ENCODE data around the gene GRM4.

GRM4 gene

GRCh38 chr6:34082864-34083626, 62.8 kb downstream of the GRM4 start:
- no peak for DNase-seq (ENCODE audit: low spot score)

DNA sequence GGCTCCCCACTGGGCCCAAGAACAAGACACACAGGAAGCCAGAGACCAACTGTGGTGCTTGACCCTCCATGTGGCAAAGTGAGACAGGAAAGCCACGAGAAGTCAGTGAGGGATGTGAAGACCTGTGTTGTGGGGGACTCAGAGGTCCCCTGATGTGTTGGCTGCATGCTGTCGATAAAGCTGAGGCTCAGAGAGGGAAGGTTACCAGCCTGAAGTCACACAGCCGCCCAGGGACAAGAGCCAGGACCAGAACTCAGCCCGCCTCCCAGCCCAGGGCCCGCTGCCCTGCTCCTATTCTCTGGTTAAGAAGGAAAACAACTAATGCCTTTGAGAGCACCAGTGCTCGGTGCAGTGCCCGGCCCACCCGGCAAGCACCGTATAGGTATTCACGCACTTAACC, 63.5 kb downstream of the GRM4 start:
- no peak for DNase-seq (ENCODE audit: low spot score)

DNA sequence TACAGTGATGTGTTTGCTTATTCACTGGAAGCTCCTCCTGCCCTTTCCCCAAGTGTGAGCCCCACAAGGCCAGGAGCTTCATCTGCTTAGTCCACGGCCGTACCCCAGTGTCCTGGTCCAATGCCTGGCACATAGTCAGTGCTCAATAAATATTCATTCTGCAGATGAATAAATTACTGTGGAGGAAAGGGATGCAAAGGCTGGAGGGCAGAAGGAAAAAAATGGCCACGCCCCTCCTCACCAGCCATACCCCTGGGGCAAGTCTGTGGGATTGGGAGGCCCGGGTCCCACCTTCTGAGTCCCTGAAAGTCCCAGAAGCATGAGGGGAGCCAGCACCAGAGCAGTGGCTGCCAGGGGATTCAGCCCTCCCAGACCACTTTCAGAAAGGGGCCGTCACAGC, 65.5 kb downstream of the GRM4 start:
- no peak for DNase-seq (ENCODE audit: low spot score)

GRCh38 chr6:34079899-34080298, 66.0 kb downstream of the GRM4 start:
- no peak for DNase-seq (ENCODE audit: low spot score)

GRCh38 chr6:34075906-34076305, 70.0 kb downstream of the GRM4 start:
- no peak for DNase-seq (ENCODE audit: low spot score)

DNA sequence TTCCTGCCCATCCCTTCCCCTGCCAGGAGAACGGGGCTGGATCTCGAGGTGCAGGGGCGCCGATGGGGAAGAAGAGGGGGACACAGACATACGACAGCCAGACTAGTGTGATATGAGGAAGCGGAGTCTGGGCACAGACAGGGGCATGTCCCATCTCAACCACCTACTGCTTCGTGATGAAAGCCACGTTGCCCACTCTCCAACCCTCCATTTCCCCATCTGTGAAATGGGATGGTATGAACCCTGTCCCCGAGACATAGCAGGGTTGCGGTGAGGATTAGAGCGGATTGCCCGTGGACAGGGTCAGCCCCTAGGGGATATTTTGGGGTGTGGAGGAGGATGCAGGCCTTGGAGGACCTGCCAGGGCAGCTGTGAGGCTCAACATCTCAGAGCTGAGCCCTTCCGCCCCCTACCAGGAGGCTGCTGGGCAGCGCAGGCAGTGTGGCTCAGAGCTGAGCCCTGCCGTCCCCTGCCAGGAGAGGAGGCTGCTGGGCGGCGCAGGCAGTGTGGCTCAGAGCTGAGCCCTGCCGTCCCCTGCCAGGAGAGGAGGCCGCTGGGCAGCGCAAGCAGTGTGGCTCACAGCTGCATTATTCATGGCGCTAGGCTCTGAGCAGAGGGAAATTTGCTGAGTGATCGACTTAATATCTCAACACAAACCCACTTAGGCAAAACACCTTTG, 71.7 kb downstream of the GRM4 start:
- no peak for DNase-seq (ENCODE audit: low spot score)

GRCh38 chr6:34073540-34073939, 72.3 kb downstream of the GRM4 start:
- DNase-seq (ENCODE audit: low spot score), result no peak

DNA sequence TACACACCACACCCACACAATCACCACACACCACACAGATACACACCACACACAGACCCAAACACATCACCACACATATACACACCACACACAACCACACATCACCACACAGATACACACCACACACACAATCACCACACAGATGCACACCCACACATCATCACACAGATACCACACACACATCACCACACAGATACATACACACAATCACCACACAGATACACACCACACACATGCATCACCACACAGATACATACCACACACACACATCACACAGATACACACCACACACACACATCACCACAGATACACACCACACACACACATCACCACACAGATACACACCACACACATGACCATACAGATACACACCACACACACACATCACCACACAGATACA, 73.2 kb downstream of the GRM4 start:
- no peak for DNase-seq (ENCODE audit: low spot score)

DNA sequence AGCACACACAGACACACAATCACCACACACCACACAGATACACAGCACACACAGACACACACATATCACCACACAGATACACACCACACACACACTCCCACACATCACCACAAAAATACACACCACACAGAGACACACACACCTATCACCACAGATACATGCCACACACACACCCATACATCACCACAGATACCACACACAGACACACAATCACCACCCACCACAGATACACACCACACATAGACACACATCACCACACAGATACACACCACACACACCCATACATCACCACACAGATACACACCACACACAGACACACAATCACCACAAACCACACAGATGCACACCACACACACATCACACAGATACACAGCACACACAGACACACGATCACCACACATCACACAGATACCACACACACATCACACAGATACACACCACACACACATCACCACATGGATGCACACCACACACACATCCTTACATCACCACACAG, 74.0 kb downstream of the GRM4 start:
- no peak for DNase-seq (ENCODE audit: low spot score)

DNA sequence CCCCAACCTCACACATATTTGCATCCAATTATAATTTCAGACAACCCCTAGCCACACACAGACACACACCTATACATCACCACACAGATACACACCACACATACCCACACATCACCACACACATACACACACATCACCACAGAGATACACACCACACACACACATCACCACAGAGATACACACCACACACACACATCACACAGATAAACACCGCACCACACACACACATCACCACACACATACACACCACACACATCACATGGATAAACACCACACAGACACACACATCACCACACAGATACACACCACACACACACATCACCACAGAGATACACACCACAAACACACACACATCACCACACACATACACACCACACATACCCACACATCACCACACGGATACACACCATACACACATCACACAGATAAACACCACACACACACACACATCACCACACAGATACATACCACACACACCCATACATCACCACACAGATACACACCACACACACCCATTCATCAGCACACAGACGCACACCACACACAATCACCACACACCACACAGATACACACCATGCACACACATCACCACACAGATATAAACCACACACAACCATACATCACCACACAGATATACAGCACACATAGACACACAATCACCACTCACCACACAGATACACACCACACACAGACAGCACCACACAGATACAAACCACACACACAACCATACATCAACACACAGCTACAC, 74.6 kb downstream of the GRM4 start:
- no peak for DNase-seq (ENCODE audit: low spot score)

DNA sequence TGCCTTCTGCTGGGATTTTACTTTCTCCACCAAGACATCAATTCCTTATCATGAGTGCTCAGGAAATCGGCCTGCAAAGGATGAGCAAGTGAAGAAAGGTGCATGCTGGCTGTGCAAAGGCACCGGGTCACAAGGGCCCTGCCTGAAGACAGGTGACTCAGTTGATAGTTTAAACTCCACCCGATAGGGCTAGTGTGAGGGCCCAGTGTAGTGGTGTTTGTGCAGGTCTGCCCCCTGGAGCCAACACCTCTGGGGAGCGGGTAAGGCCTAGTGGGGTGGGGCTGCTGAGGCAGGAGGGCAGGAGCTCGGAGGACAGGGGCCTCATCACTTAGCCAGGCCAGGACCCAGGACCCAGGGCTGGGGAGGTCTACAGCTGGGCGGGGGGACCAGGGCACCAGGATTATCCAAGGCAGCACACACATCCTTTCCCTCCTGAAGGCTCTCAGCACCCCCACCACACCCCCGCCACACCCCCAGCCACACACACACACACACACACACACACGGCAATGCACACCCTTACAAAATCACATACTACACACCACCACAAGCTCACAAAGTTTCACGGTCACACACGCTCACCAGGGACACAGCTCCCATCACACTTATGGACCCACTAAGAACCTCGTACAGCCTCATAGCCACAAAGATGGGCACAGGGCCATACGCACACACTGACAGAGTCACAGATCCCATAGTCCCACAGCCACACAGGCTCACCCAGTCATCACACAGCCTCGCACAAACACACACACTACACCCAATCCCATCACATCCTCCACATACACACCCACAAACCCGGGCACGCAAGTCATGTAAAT, 75.4 kb downstream of the GRM4 start:
- DNase-seq (ENCODE audit: low spot score), result no peak

DNA sequence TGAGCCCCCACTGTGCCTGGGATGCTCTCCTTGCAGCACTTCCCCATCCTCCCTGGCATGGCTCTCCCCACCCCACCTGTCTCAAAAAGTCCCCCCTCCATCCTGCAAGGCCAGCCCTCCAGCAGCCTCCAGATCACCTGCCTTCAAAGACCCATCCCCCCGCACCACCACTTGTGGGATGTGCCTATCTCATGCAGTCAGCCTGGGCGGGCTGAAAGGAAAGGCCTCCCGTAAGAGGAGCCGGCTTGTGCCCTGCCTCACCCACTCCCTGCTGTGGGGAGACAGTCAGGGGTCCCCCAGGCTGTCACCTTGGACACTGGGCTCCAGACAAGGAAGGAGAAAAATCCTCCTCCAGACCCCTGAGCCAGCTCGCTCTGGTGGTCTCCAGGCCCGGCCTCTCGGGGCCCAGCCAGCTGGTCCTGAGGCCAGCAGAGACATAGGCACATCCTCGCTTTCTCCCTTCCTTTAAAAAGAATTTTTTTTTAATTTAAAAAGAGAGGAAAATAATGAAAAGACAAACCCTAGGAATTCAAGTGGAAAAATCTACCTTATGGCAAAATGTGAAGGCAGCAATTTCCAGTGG, 77.3 kb downstream of the GRM4 start:
- no peak for DNase-seq (ENCODE audit: low spot score)

GRCh38 chr6:34067814-34068213, 78.1 kb downstream of the GRM4 start:
- no peak for DNase-seq (ENCODE audit: low spot score)

GRCh38 chr6:34066772-34067770, 78.8 kb downstream of the GRM4 start:
- no peak for DNase-seq (ENCODE audit: low spot score)

DNA sequence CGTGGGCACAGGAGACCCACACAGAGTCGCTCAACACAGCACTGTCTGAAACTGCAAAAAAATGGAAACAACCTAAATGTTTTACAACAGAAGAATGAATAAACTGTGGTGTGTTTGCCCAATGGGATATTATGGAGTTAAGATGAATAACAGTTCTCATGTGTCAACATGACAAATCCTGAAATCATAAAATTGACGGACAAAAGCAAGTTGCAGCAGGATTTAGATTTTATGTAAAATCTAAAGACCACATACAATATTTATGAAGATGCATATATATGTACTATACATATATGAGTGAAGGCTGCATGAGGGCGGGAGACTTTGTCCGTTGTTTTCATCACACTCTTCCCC, 79.7 kb downstream of the GRM4 start:
- no peak for DNase-seq (ENCODE audit: low spot score)

- DNase-seq (ENCODE audit: low spot score), result no peak
Observed at GRCh38 chr6:34065466-34066217, 80.2 kb downstream of the GRM4 start.

GRCh38 chr6:34064675-34065074, 81.2 kb downstream of the GRM4 start:
- no peak for DNase-seq (ENCODE audit: low spot score)

DNA sequence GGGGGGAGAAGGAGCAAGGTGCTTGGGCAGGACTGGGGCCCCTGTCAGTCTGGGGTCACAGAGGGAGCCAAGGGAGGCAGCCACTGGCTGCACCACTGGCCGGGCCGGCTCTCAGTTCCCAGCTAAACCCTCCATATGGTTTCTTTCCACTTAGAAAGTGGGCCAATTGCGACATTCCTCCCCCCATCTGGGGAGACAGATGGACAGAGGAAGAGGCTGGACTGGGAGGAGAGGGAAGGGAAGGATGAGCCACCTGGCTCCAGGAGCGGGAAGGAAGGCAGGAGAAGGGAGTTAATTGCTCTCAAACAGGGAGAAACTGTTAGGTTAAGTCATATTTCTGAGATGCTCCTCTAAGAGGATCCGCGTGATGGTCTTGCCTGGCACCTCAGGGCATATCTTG, 82.2 kb downstream of the GRM4 start:
- DNase-seq (ENCODE audit: low spot score), result no peak

- DNase-seq (ENCODE audit: low spot score), result no peak
Observed at GRCh38 chr6:34062815-34063214, 83.1 kb downstream of the GRM4 start.

GRCh38 chr6:34062156-34062555, 83.7 kb downstream of the GRM4 start:
- no peak for DNase-seq (ENCODE audit: low spot score)

Data from hematopoietic multipotent progenitor cell treated with erythropoietin and hydrocortisone succinate and interleukin-3 and kit ligand, for 17 days (in vitro differentiated cells).